Neural cell (in vitro differentiated cells): ENCODE results near the gene IGSF3.

Experiments
- EP300 ChIP-seq: fragments of 450-650 bp; conservative IDR thresholded peaks from 2 replicates; pipeline ENCODE4 v1.6.1; 2014; ENCODE audit warnings: antibody characterized with exemption, mild to moderate bottlenecking, moderate library complexity; ENCODE audit not compliant: poor library complexity, severe bottlenecking
- EZH2 ChIP-seq: fragments of 200-600, 300-800 bp; shearing (Covaris generic), sonication (generic); IDR thresholded peaks from 2 replicates; pipeline ENCODE4 v1.6.1; 2014; ENCODE audit warnings: antibody characterized with exemption, low read length, borderline replicate concordance, mild to moderate bottlenecking; ENCODE audit not compliant: insufficient read depth, poor library complexity, severe bottlenecking
- POLR2AphosphoS5 ChIP-seq: IDR thresholded peaks from 2 replicates; pipeline ENCODE4 v1.6.1; 2012
- TF ChIP-seq, protein P1 (sequence below): fragments of 450-650 bp; IDR thresholded peaks from 2 replicates; pipeline ENCODE4 v1.5.1; 2014; ENCODE audit warnings: antibody characterized with exemption, mild to moderate bottlenecking, moderate library complexity; ENCODE audit not compliant: poor library complexity, severe bottlenecking

GRCh38 chr1:116578581-116578980 is 89.0 kb downstream of the IGSF3 start:
- TF ChIP-seq, protein P1, sequence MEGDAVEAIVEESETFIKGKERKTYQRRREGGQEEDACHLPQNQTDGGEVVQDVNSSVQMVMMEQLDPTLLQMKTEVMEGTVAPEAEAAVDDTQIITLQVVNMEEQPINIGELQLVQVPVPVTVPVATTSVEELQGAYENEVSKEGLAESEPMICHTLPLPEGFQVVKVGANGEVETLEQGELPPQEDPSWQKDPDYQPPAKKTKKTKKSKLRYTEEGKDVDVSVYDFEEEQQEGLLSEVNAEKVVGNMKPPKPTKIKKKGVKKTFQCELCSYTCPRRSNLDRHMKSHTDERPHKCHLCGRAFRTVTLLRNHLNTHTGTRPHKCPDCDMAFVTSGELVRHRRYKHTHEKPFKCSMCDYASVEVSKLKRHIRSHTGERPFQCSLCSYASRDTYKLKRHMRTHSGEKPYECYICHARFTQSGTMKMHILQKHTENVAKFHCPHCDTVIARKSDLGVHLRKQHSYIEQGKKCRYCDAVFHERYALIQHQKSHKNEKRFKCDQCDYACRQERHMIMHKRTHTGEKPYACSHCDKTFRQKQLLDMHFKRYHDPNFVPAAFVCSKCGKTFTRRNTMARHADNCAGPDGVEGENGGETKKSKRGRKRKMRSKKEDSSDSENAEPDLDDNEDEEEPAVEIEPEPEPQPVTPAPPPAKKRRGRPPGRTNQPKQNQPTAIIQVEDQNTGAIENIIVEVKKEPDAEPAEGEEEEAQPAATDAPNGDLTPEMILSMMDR: no peak
- TF ChIP-seq EP300 (no peak), EZH2 (no peak), POLR2AphosphoS5 (no peak)
